GM19023 (cell line): ENCODE data around the gene MAPK8IP3.
A peak's percentile ranks its signal among the peaks of the same experiment; 100 is the strongest.

Experiments used
- ATAC-seq: cut with Tn5 transposase; IDR thresholded peaks from one replicate; pipeline ENCODE4 v1.9.1; 2021; ENCODE audit warnings: mild to moderate bottlenecking, moderate library complexity; ENCODE audit not compliant: unreplicated experiment

Gene MAPK8IP3

GRCh38 chr16:1758923-1759322 lies 52.9 kb downstream of the MAPK8IP3 start:
- no peak for ATAC-seq

- ATAC-seq: no peak
Measured at GRCh38 chr16:1759511-1759910, 53.5 kb downstream of the MAPK8IP3 start.

GRCh38 chr16:1760911-1761310 lies 54.9 kb downstream of the MAPK8IP3 start:
- ATAC-seq: no peak

- no peak for ATAC-seq
Measured at GRCh38 chr16:1761751-1762150, 55.8 kb downstream of the MAPK8IP3 start.

GRCh38 chr16:1762196-1762878 lies 56.3 kb downstream of the MAPK8IP3 start:
- no peak for ATAC-seq

- no peak for ATAC-seq
Measured at GRCh38 chr16:1762879-1763520, 57.0 kb downstream of the MAPK8IP3 start.

- ATAC-seq: no peak
Measured at GRCh38 chr16:1763521-1764511, 57.8 kb downstream of the MAPK8IP3 start.

GRCh38 chr16:1764971-1765370 lies 59.0 kb downstream of the MAPK8IP3 start:
- ATAC-seq: no peak

GRCh38 chr16:1765826-1766225 lies 59.8 kb downstream of the MAPK8IP3 start:
- ATAC-seq: no peak

GRCh38 chr16:1766231-1766630 lies 60.2 kb downstream of the MAPK8IP3 start:
- no peak for ATAC-seq

- no peak for ATAC-seq
Measured at GRCh38 chr16:1766701-1767100, 60.7 kb downstream of the MAPK8IP3 start.

GRCh38 chr16:1767116-1767994 lies 61.4 kb downstream of the MAPK8IP3 start:
- ATAC-seq: no peak

- no peak for ATAC-seq
Measured at GRCh38 chr16:1768061-1768766, 62.2 kb downstream of the MAPK8IP3 start.

GRCh38 chr16:1768767-1769401 lies 62.9 kb downstream of the MAPK8IP3 start:
- no peak for ATAC-seq

GRCh38 chr16:1769402-1770300 lies 63.7 kb downstream of the MAPK8IP3 start:
- no peak for ATAC-seq

GRCh38 chr16:1770328-1771187 lies 64.6 kb downstream of the MAPK8IP3 start:
- ATAC-seq: no peak

GRCh38 chr16:1771188-1771863 lies 65.3 kb downstream of the MAPK8IP3 start, which contains the start of gene NME3:
Gene NME3, minus strand, starts transcription at chr16:1771543. Its CDS starts 9 bp downstream, at chr16:1771534.
- peak; percentile 32 for ATAC-seq
